Measurements from ENCODE around the gene H1-8.

DNA sequence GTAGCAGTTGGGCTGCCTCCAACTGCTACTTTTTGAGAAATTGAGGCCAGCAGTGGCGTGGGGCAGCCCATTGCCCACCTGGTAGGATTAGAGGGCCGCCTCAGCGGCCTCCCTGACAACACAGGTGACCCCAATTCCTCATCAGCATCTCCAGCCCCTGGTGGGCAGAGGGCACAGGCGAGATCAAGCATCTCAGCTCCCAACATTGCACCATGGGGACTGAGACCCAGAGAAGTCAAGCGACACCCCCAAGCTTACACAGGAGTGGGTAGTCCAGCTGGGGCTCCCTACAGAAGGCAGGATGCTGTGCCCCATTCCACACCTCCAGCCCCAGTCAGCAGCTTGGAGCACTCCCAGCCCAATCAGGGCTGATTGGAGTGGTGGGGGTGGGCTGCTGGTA is 228 bp upstream of the H1-8 start:
- TF ChIP-seq, protein P1, sequence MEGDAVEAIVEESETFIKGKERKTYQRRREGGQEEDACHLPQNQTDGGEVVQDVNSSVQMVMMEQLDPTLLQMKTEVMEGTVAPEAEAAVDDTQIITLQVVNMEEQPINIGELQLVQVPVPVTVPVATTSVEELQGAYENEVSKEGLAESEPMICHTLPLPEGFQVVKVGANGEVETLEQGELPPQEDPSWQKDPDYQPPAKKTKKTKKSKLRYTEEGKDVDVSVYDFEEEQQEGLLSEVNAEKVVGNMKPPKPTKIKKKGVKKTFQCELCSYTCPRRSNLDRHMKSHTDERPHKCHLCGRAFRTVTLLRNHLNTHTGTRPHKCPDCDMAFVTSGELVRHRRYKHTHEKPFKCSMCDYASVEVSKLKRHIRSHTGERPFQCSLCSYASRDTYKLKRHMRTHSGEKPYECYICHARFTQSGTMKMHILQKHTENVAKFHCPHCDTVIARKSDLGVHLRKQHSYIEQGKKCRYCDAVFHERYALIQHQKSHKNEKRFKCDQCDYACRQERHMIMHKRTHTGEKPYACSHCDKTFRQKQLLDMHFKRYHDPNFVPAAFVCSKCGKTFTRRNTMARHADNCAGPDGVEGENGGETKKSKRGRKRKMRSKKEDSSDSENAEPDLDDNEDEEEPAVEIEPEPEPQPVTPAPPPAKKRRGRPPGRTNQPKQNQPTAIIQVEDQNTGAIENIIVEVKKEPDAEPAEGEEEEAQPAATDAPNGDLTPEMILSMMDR (IDR thresholded peaks at IDR 0.05): no peak
- TF ChIP-seq POLR2AphosphoS5 (IDR thresholded peaks at IDR 0.05) (no peak), EP300 (IDR thresholded peaks at IDR 0.05) (no peak)

All from upper lobe of left lung (tissue), 4 donors.